ENCODE data around the gene MAD1L1. TPM values are rescaled to one million over a fixed set of nuclear protein-coding genes. Genes with fewer than 3 reads are reported as not detected.

MAD1L1 gene
- total and polyA plus RNA-seq, 2 of the 13 experiments (the other 11 are each of a cell fraction or from before 2014, with no cell fraction given) = 17.4 to 64.7 TPM

DNA sequence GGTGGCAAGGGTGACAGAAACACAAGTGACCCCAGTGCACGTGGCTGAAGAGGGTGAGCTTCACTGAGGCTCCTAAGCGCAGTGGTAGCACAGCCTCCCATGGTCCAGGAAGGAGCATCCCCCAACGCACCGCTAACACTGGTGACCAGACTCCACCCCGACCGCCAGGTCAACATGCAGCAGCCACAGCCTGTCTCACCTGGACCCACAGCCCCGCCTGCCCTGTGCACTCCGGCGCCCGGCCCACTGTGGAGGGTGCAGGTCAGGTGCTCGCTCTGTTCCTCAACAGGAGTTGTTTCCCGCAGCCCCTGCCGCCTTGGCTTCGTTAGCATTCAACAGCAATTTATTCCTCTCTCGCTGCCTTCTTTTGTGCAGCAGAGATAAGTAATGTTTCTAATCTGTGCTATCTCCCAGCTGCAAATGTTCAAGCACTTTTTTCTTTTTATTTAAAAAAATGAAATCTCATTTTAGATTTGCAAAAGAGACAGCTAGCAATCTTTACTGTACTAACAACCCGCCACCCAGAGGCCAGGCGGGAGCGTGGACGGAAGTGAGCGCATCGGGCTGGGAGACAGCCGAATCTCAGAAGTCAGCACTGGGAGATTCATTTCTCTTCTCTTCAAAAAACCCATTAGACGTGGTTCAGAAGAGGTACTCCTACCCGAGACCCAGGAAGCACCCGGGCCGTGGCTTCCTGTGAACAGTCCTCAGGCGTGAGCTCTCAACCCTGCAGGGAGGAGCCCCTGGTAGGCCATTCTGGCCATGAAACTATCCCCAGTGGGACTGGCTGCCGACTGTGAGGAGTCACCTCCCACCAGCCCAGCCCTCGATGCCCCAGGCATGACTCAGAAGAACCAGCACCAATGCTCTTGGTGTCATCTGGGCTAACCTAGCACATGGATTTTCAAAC is 133.4 kb downstream of the MAD1L1 start:
- peaks cover 16% of the 10 kb centered on the region for H3K4me1 ChIP-seq (ENCODE audit: insufficient read depth, low read length)
- H3K4me2 ChIP-seq (ENCODE audit: low read depth, low read length) = no peak overlapping the region
- TF ChIP-seq ZNF205 (CRISPR knock-in tag; IDR thresholded peaks at IDR 0.05) (no peak), XRCC5 (optimal IDR thresholded peaks at IDR 0.05; ENCODE audit: low read length) (no peak), SNAI1 (CRISPR knock-in tag; IDR thresholded peaks at IDR 0.05; ENCODE audit: borderline replicate concordance) (no peak), KDM4B (CRISPR knock-in tag; IDR thresholded peaks at IDR 0.05) (no peak)
- TF ChIP-seq, protein P1, sequence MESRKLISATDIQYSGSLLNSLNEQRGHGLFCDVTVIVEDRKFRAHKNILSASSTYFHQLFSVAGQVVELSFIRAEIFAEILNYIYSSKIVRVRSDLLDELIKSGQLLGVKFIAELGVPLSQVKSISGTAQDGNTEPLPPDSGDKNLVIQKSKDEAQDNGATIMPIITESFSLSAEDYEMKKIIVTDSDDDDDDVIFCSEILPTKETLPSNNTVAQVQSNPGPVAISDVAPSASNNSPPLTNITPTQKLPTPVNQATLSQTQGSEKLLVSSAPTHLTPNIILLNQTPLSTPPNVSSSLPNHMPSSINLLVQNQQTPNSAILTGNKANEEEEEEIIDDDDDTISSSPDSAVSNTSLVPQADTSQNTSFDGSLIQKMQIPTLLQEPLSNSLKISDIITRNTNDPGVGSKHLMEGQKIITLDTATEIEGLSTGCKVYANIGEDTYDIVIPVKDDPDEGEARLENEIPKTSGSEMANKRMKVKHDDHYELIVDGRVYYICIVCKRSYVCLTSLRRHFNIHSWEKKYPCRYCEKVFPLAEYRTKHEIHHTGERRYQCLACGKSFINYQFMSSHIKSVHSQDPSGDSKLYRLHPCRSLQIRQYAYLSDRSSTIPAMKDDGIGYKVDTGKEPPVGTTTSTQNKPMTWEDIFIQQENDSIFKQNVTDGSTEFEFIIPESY (CRISPR knock-in tag; IDR thresholded peaks at IDR 0.05) = peak; percentile 92
- peaks cover 3 to 18% of the 10 kb centered on the region in 2 experiments; a peak in 3 of 5 replicates for H3K36me3 ChIP-seq (replicated peaks in 1 of 2; ENCODE audit: control insufficient read depth in 1 of 2, insufficient read depth in 2 of 2, low read length in 2 of 2)
- WGBS (ENCODE audit: low lambda C conversion rate) = 89% methylated on average over 20 of the region's 29 CpGs
- H3K9me3 ChIP-seq (ENCODE audit: low read length) = no peaks in the 10 kb centered on the region
- no TSS peak for BruUV-seq (replicated peaks)
- no peaks in the 10 kb centered on the region for H4K20me1 ChIP-seq (ENCODE audit: insufficient read depth, low read length)
- intact Hi-C loops (cut with micrococcal nuclease; ENCODE audit: unreplicated experiment) = no loop called here
- H2AFZ ChIP-seq (ENCODE audit: low read length) = no peak overlapping the region
- CTCF ChIA-PET (ENCODE audit: low intra/inter-chr PET ratio, low total read pairs) = no interaction called here
- H3K27me3 ChIP-seq (ENCODE audit: control insufficient read depth in 1 of 2, insufficient read depth in 2 of 2, low read length in 2 of 2) = no peaks in the 10 kb centered on the region
- POLR2A ChIA-PET = no interaction called here
- DNase-seq (ENCODE audit: low spot score) (no peak), FAIRE-seq (no peak), ATAC-seq (no peak)
- no peak overlapping the region for H3K27ac ChIP-seq (ENCODE audit: extremely low read length, insufficient read depth, low read length)
- in situ Hi-C loops (cut with HindIII; ENCODE audit: extremely low pct_ligation_motif_present, low pct_unique_long_range_greater_than_20kb) = no loop called here
- no peak overlapping the region for H3K9ac ChIP-seq (ENCODE audit: insufficient read depth, low read depth, low read length)
- no peak overlapping the region for H3K4me3 ChIP-seq (replicated peaks in 1 of 3; ENCODE audit: insufficient read depth in 1 of 3, low read depth in 2 of 3, low read length in 3 of 3)
- H3K79me2 ChIP-seq (ENCODE audit: insufficient read depth, low read length) = no peaks in the 10 kb centered on the region

DNA sequence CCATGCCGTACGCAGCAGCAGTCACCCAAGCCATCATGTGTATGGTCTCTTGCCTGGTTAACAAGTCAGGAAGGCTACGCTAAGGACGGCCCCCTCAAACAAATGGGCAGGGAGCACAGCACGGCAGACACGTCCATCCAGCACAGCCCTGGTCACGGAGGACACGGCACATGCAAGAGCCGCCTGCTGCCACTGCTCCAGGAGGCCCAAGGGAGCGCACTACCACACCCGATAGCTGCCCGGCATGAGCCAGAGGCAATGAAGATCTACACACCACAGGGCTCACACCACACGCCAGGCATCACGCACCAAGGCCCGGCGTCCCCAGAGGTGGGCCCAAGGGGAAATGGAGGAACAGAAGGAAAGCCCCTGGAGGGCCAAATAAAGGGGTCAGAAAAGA is 134.2 kb downstream of the MAD1L1 start:
- Histone ChIP-seq H3K4me2 (ENCODE audit: low read depth, low read length) (no peak overlapping the region), H3K4me1 (ENCODE audit: insufficient read depth, low read length) (peaks cover 11% of the 10 kb centered on the region), H3K4me3 (replicated peaks in 1 of 3; ENCODE audit: insufficient read depth in 1 of 3, low read depth in 2 of 3, low read length in 3 of 3) (no peak overlapping the region), H3K9ac (ENCODE audit: insufficient read depth, low read depth, low read length) (no peak overlapping the region), H4K20me1 (ENCODE audit: insufficient read depth, low read length) (no peaks in the 10 kb centered on the region), H3K27ac (ENCODE audit: extremely low read length, insufficient read depth, low read length) (no peak overlapping the region), H3K9me3 (ENCODE audit: low read length) (no peaks in the 10 kb centered on the region), H3K36me3 (replicated peaks in 1 of 2; ENCODE audit: control insufficient read depth in 1 of 2, insufficient read depth in 2 of 2, low read length in 2 of 2) (peaks cover 5 to 20% of the 10 kb centered on the region in 2 experiments; a peak in 3 of 5 replicates), H3K27me3 (ENCODE audit: control insufficient read depth in 1 of 2, insufficient read depth in 2 of 2, low read length in 2 of 2) (no peaks in the 10 kb centered on the region), H3K79me2 (ENCODE audit: insufficient read depth, low read length) (no peaks in the 10 kb centered on the region), H2AFZ (ENCODE audit: low read length) (no peak overlapping the region)
- in situ Hi-C loops (cut with HindIII; ENCODE audit: extremely low pct_ligation_motif_present, low pct_unique_long_range_greater_than_20kb) = no loop called here
- ChIA-PET POLR2A (no interaction called here), CTCF (ENCODE audit: low intra/inter-chr PET ratio, low total read pairs) (no interaction called here)
- 98% methylated on average over 9 of the region's 16 CpGs for WGBS (ENCODE audit: low lambda C conversion rate)
- DNase-seq (ENCODE audit: low spot score) = no peak
- no peak for ATAC-seq
- BruUV-seq (replicated peaks) = no TSS peak
- intact Hi-C loops (cut with micrococcal nuclease; ENCODE audit: unreplicated experiment) = no loop called here
- no peak for FAIRE-seq
- TF ChIP-seq, protein P2, sequence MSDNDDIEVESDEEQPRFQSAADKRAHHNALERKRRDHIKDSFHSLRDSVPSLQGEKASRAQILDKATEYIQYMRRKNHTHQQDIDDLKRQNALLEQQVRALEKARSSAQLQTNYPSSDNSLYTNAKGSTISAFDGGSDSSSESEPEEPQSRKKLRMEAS (IDR thresholded peaks at IDR 0.05) = no peak
- TF ChIP-seq ZNF230 (CRISPR knock-in tag; IDR thresholded peaks at IDR 0.05) = no peak
- TF ChIP-seq PHF20 (CRISPR knock-in tag; IDR thresholded peaks at IDR 0.05) = no peak
- no peak for TF ChIP-seq NFKBIZ (CRISPR knock-in tag; IDR thresholded peaks at IDR 0.05)
- TF ChIP-seq ZSCAN31 (CRISPR knock-in tag; IDR thresholded peaks at IDR 0.05; ENCODE audit: low read depth) = no peak
- TF ChIP-seq ZFP41 (CRISPR knock-in tag; IDR thresholded peaks at IDR 0.05; ENCODE audit: borderline replicate concordance) = no peak
- no peak for TF ChIP-seq HOXA7 (CRISPR knock-in tag; IDR thresholded peaks at IDR 0.05)
- TF ChIP-seq SRSF9 (IDR thresholded peaks at IDR 0.05; ENCODE audit: borderline replicate concordance, insufficient read depth, low read depth, low read length, poor library complexity, severe bottlenecking) = no peak
- TF ChIP-seq TRIM22 (IDR thresholded peaks at IDR 0.05) = no peak
- TF ChIP-seq PCBP1 (IDR thresholded peaks at IDR 0.05; ENCODE audit: borderline replicate concordance, low read depth, low read length) = no peak
- no peak for TF ChIP-seq RFX3 (CRISPR knock-in tag; IDR thresholded peaks at IDR 0.05)

Data from HepG2 (cell line).